Left lung (tissue), 10 donors: Measurements from ENCODE around the gene DCUN1D2. TPM values are rescaled to one million over a fixed set of nuclear protein-coding genes. Genes with fewer than 3 reads are reported as not detected.

Source experiments
- ATAC-seq: fragments of 200-7000 bp; cut with Tn5 transposase; one replicate; pipeline ENCODE4 v1.9.1; 2020; ENCODE audit warnings: moderate library complexity
- DNase-seq, 4 donors: peaks; one replicate each; pipeline ENCODE4 v3.0.0-alpha.2; 2013 to 2020
- H3K27ac ChIP-seq, 2 donors: fragments of 200-600 bp; sonication (generic) in 1 of 2; one replicate each; pipeline versions ENCODE4 v1.5.0 to v1.8.0; 2020 to 2021
- H3K27me3 ChIP-seq, 2 donors: fragments of 200-600 bp; sonication (generic) in 1 of 2; one replicate each; pipeline versions ENCODE4 v1.5.0 to v1.8.0; 2020 to 2021
- H3K36me3 ChIP-seq, 2 donors: fragments of 200-600 bp; sonication (generic) in 1 of 2; one replicate each; pipeline versions ENCODE4 v1.5.0 to v1.8.0; 2020 to 2021
- H3K4me1 ChIP-seq, 2 donors: fragments of 200-600 bp; one replicate each; pipeline ENCODE4 v1.8.0; 2021
- H3K4me3 ChIP-seq, 2 donors: fragments of 200-600 bp; sonication (generic) in 1 of 2; one replicate each; pipeline versions ENCODE4 v1.5.0 to v1.8.0; 2020 to 2021; ENCODE audit warnings: mild to moderate bottlenecking in 1 of 2
- H3K9me3 ChIP-seq, 2 donors: fragments of 200-600 bp; sonication (generic) in 1 of 2; one replicate each; pipeline versions ENCODE4 v1.5.0 to v1.8.0; 2020 to 2021
- CTCF ChIP-seq, 2 donors: fragments of 200-600 bp; sonication (generic) in 1 of 2; IDR thresholded peaks; one replicate each; pipeline versions ENCODE4 v1.5.0 to v1.8.0; 2021; ENCODE audit warnings: antibody characterized with exemption in 2 of 2
- intact Hi-C, 2 donors: fragments of 100-400 bp; cut with DNase I; formaldehyde crosslinking; loops; one replicate each; pipeline versions ENCODE4 v1.11.2 to v1.14.2; 2022
- polyA plus RNA-seq, 6 donors: library from polyadenylated mRNA; unstranded; fragments of 120-200 nt; gene quantifications; one replicate each; pipeline ENCODE4 v1.2.1, GENCODE V29; 2013; ENCODE audit not compliant: insufficient read length in 6 of 6
- total RNA-seq, 2 donors: library from RNA; stranded (reverse); fragmentation: NEBNext Ultra II Directional; extraction: Animal tissue kit (Norgen Biotek cat#: 25700); gene quantifications; one replicate each; pipeline ENCODE4 v1.2.1, GENCODE V29; 2021
- donor health status: DM: no; HTN: yes; CAD: no.
- donor health status: DM: no; HTN: no; CAD: no.

The DCUN1D2 gene
- total and polyA plus RNA-seq, 8 donors, result 10.3 to 26.3 (median 19.2) TPM

DNA sequence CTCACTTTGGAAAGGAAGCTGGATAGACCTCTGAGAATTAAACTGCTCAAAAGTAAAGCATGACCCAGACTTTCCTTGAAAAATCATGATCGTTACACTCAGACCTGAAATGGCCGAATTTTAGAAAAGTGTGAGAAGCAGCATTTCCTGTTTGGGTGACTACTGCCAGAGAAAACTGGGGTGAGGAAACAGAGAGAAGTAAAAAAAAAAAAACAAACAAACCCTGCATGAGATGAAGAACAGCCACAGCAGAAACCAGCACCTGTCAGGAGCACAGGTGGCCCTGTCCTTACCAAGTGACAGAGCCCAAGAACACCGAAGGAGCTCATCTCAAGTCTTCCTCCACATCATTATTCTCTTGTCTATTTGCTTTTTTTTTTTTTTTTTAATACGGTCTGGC lies 25.2 kb downstream of the DCUN1D2 start:
- Histone ChIP-seq H3K36me3 (peaks cover 0 to 47% of the 10 kb centered on the region in 2 donors), H3K27me3 (no peaks in the 10 kb centered on the region), H3K4me3 (no peak overlapping the region), H3K9me3 (no peaks in the 10 kb centered on the region), H3K4me1 (no peaks in the 10 kb centered on the region), H3K27ac (no peak overlapping the region)
- DNase-seq (no peak), ATAC-seq (no peak)
- no peak for TF ChIP-seq CTCF (IDR thresholded peaks at IDR 0.05)
- intact Hi-C loops, result no loop called here

DNA sequence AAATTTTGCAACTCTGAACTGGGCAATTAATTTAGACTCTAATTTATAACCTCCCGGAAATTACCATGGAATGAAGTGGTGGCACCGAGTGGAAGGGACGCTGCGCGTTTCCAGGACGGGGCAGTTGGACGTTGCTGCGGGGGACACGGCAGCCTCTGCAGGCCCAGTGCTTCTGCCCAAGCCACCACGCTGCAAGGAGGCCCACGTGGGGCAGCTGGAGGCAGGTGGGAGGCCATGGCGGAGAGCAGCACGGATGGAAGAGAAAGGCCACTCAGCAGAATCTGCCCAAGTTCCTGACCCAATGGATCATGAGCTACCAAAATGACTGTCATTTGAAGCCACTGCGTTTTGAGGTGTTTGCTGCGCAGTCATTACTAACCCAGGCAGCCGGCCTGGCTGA lies 26.0 kb downstream of the DCUN1D2 start:
- DNase-seq (no peak), ATAC-seq (no peak)
- Histone ChIP-seq H3K27ac (no peak overlapping the region), H3K36me3 (peaks cover 0 to 54% of the 10 kb centered on the region in 2 donors), H3K4me3 (no peak overlapping the region), H3K4me1 (no peaks in the 10 kb centered on the region), H3K9me3 (no peaks in the 10 kb centered on the region), H3K27me3 (no peaks in the 10 kb centered on the region)
- TF ChIP-seq CTCF (IDR thresholded peaks at IDR 0.05), result no peak
- intact Hi-C loops, result no loop called here

GRCh38 chr13:113461022-113461751 lies 29.3 kb downstream of the DCUN1D2 start:
- no peak for TF ChIP-seq CTCF (IDR thresholded peaks at IDR 0.05)
- Histone ChIP-seq H3K9me3 (no peaks in the 10 kb centered on the region), H3K27ac (peak overlapping the region; percentile 15 to 44), H3K4me3 (no peak overlapping the region), H3K27me3 (no peaks in the 10 kb centered on the region), H3K4me1 (no peaks in the 10 kb centered on the region), H3K36me3 (peaks cover 0 to 63% of the 10 kb centered on the region in 2 donors)
- DNase-seq (no peak), ATAC-seq (peak; percentile 86)
- intact Hi-C loops, result no loop called here

- intact Hi-C loops, result no loop called here
- no peak for DNase-seq
- H3K27me3 ChIP-seq, result no peaks in the 10 kb centered on the region
- peak; percentile 53 for ATAC-seq
- no peaks in the 10 kb centered on the region for H3K4me1 ChIP-seq
- TF ChIP-seq CTCF (IDR thresholded peaks at IDR 0.05), result no peak
- H3K36me3 ChIP-seq, result peaks cover 0 to 64% of the 10 kb centered on the region in 2 donors
- H3K9me3 ChIP-seq, result no peaks in the 10 kb centered on the region
- H3K27ac ChIP-seq, result peak overlapping the region in 1 of 2 donors; percentile 41
- no peak overlapping the region for H3K4me3 ChIP-seq
These were observed 29.9 kb downstream of the DCUN1D2 start for GRCh38 chr13:113460599-113460998.

DNA sequence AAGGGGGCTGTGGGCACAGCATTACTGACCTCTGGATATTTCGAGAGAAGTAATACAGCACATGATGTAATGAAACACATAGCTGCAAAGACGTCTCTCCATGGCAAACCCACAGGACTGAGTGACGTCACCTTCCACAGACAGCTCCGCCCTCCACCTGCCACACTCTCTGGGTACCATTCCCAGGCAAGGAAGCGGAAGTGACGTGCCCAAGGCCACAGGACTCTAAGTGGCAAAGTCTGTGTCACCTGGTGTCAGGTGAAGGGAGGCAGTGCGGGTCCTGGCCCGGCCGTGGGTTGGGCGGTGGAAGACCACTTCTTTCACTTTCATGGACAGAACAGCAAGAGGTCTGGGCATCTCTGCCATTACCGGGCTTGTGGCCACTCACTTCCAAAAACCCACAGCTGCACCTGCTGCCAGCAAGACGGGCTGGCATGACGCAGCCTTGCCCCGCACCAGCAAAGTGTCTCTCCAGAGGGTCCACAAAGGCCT lies 30.4 kb downstream of the DCUN1D2 start:
- peak overlapping the region in 1 of 2 donors; percentile 41 for H3K27ac ChIP-seq
- peaks cover 0 to 67% of the 10 kb centered on the region in 2 donors for H3K36me3 ChIP-seq
- ATAC-seq, result no peak
- no peaks in the 10 kb centered on the region for H3K4me1 ChIP-seq
- TF ChIP-seq CTCF (IDR thresholded peaks at IDR 0.05), result no peak
- H3K9me3 ChIP-seq, result no peaks in the 10 kb centered on the region
- H3K4me3 ChIP-seq, result no peak overlapping the region
- no peaks in the 10 kb centered on the region for H3K27me3 ChIP-seq
- no peak for DNase-seq
- intact Hi-C loops, result no loop called here
